Activated T-helper 2 cell treated with anti-CD3 and anti-CD28 coated beads, Interferon-gamma antibody, Interleukin-2, Interleukin-4, amounts not matched to agents 10 μg/mL and 5 μg/mL and 100 μg/mL, durations not matched to agents 14 hours and 24 hours and 36 hours (primary cell): ENCODE data around the gene OR2S2. TPM values are rescaled to one million over a fixed set of nuclear protein-coding genes. Genes with fewer than 3 reads are reported as not detected.
A peak's percentile ranks its signal among the peaks of the same experiment; 100 is the strongest.
"Not testable (repeated sequence)": the region's sequence is repeated elsewhere in the genome, so short reads cannot be mapped to it uniquely, and the experiment has no call there.

Source experiments
- DNase-seq: peaks from one replicate; pipeline ENCODE4 v3.0.0; 2021; ENCODE audit warnings: low spot score
- H3K27ac Mint-ChIP-seq: one replicate; pipeline ENCODE4 v1.8.0; 2021; ENCODE audit warnings: mixed read lengths
- H3K27me3 Mint-ChIP-seq: one replicate; pipeline ENCODE4 v1.8.0; 2021; ENCODE audit warnings: low read depth, mixed read lengths
- H3K36me3 Mint-ChIP-seq: one replicate; pipeline ENCODE4 v1.8.0; 2021; ENCODE audit warnings: low read depth, mixed read lengths
- H3K4me1 Mint-ChIP-seq: one replicate; pipeline ENCODE4 v1.8.0; 2021; ENCODE audit warnings: low read depth, mixed read lengths
- H3K4me3 Mint-ChIP-seq: one replicate; pipeline ENCODE4 v1.8.0; 2021; ENCODE audit warnings: low read depth, mild to moderate bottlenecking, moderate library complexity, mixed read lengths
- H3K9me3 Mint-ChIP-seq: one replicate; pipeline ENCODE4 v1.8.0; 2021; ENCODE audit warnings: mixed read lengths
- intact Hi-C: fragments of 100-400 bp; cut with micrococcal nuclease; formaldehyde crosslinking; loops from one replicate; pipeline ENCODE4 v1.15.1; 2023
- total RNA-seq: library from RNA; stranded (reverse); gene quantifications from 2 replicates; pipeline ENCODE4 v1.2.3, GENCODE V29; 2022

Gene OR2S2
- total RNA-seq, 1 donor from 2014 or later: not detected

GRCh38 chr9:35919212-35920008 lies 38.5 kb downstream of the OR2S2 start:
- no peak for DNase-seq
- H3K9me3 Mint-ChIP-seq: no peaks in the 10 kb centered on the region
- H3K27me3 Mint-ChIP-seq: peaks cover 6% of the 10 kb centered on the region
- H3K4me1 Mint-ChIP-seq: peaks cover 8% of the 10 kb centered on the region
- H3K4me3 Mint-ChIP-seq: no peak overlapping the region
- no peak overlapping the region for H3K27ac Mint-ChIP-seq
- no peaks in the 10 kb centered on the region for H3K36me3 Mint-ChIP-seq
- intact Hi-C loops: no loop called here

- Mint-ChIP-seq H3K27ac (no peak overlapping the region), H3K9me3 (no peaks in the 10 kb centered on the region), H3K4me1 (peaks cover 3% of the 10 kb centered on the region), H3K27me3 (peaks cover 6% of the 10 kb centered on the region), H3K4me3 (no peak overlapping the region), H3K36me3 (no peaks in the 10 kb centered on the region)
- intact Hi-C loops: no loop called here
- DNase-seq: no peak
These were observed 39.2 kb downstream of the OR2S2 start for GRCh38 chr9:35918780-35919179.

GRCh38 chr9:35917261-35917660 lies 40.7 kb downstream of the OR2S2 start:
- Mint-ChIP-seq H3K36me3 (no peaks in the 10 kb centered on the region), H3K4me3 (no peak overlapping the region), H3K27ac (no peak overlapping the region), H3K27me3 (peaks cover 3% of the 10 kb centered on the region), H3K9me3 (no peaks in the 10 kb centered on the region), H3K4me1 (peaks cover 1% of the 10 kb centered on the region)
- no peak for DNase-seq
- intact Hi-C loops: no loop called here

- intact Hi-C loops: no loop called here
- H3K4me3 Mint-ChIP-seq: no peak overlapping the region
- H3K27ac Mint-ChIP-seq: no peak overlapping the region
- no peaks in the 10 kb centered on the region for H3K36me3 Mint-ChIP-seq
- no peaks in the 10 kb centered on the region for H3K9me3 Mint-ChIP-seq
- H3K4me1 Mint-ChIP-seq: peaks cover 11% of the 10 kb centered on the region
- H3K27me3 Mint-ChIP-seq: no peaks in the 10 kb centered on the region
- DNase-seq: no peak
These were observed 42.2 kb downstream of the OR2S2 start for GRCh38 chr9:35915681-35916294.

GRCh38 chr9:35914301-35914807 lies 43.6 kb downstream of the OR2S2 start:
- no peaks in the 10 kb centered on the region for H3K9me3 Mint-ChIP-seq
- H3K36me3 Mint-ChIP-seq: no peaks in the 10 kb centered on the region
- intact Hi-C loops: no loop called here
- H3K4me3 Mint-ChIP-seq: no peak overlapping the region
- H3K27ac Mint-ChIP-seq: no peak overlapping the region
- DNase-seq: no peak
- peaks cover 18% of the 10 kb centered on the region for H3K4me1 Mint-ChIP-seq
- H3K27me3 Mint-ChIP-seq: no peaks in the 10 kb centered on the region

- H3K27me3 Mint-ChIP-seq, H3K36me3 Mint-ChIP-seq, DNase-seq, H3K4me3 Mint-ChIP-seq, intact Hi-C loops, H3K27ac Mint-ChIP-seq, H3K9me3 Mint-ChIP-seq: not testable (repeated sequence)
- peaks cover 27% of the 10 kb centered on the region for H3K4me1 Mint-ChIP-seq
These were observed 44.5 kb downstream of the OR2S2 start for GRCh38 chr9:35913429-35913828.

- Mint-ChIP-seq H3K27ac (no peak overlapping the region), H3K36me3 (no peaks in the 10 kb centered on the region), H3K9me3 (no peaks in the 10 kb centered on the region), H3K4me1 (peaks cover 32% of the 10 kb centered on the region), H3K27me3 (no peaks in the 10 kb centered on the region), H3K4me3 (no peak overlapping the region)
- intact Hi-C loops: no loop called here
- DNase-seq: no peak
These were observed 45.1 kb downstream of the OR2S2 start for GRCh38 chr9:35912791-35913400.

GRCh38 chr9:35911690-35912089 lies 46.3 kb downstream of the OR2S2 start:
- no peaks in the 10 kb centered on the region for H3K27me3 Mint-ChIP-seq
- H3K4me1 Mint-ChIP-seq: peaks cover 37% of the 10 kb centered on the region
- no peak overlapping the region for H3K4me3 Mint-ChIP-seq
- H3K9me3 Mint-ChIP-seq: no peaks in the 10 kb centered on the region
- no peak for DNase-seq
- intact Hi-C loops: loop anchor here (1.0 to 2.0 kb wide), 2 partner anchors 13 to 22 kb away; no protein-coding TSS in a partner anchor
- no peaks in the 10 kb centered on the region for H3K36me3 Mint-ChIP-seq
- H3K27ac Mint-ChIP-seq: no peak overlapping the region

GRCh38 chr9:35910613-35911359 lies 47.2 kb downstream of the OR2S2 start:
- peak; percentile 45 for DNase-seq
- H3K4me1 Mint-ChIP-seq: peaks cover 38% of the 10 kb centered on the region
- intact Hi-C loops: loop anchor here (1.0 to 2.0 kb wide), 2 partner anchors 14 to 23 kb away; no protein-coding TSS in a partner anchor
- H3K9me3 Mint-ChIP-seq: no peaks in the 10 kb centered on the region
- H3K36me3 Mint-ChIP-seq: no peaks in the 10 kb centered on the region
- peak overlapping the region; percentile 88 for H3K27ac Mint-ChIP-seq
- peak overlapping the region; percentile 60 for H3K4me3 Mint-ChIP-seq
- H3K27me3 Mint-ChIP-seq: no peaks in the 10 kb centered on the region

GRCh38 chr9:35909687-35910612 lies 48.0 kb downstream of the OR2S2 start:
- Mint-ChIP-seq H3K27ac (no peak overlapping the region), H3K4me3 (no peak overlapping the region), H3K27me3 (peaks cover 2% of the 10 kb centered on the region), H3K4me1 (peaks cover 38% of the 10 kb centered on the region), H3K36me3 (no peaks in the 10 kb centered on the region), H3K9me3 (no peaks in the 10 kb centered on the region)
- DNase-seq: no peak
- intact Hi-C loops: loop anchor here (2.0 kb wide), 1 partner anchor 15 kb away; no protein-coding TSS in a partner anchor

- Mint-ChIP-seq H3K27me3 (peaks cover 3% of the 10 kb centered on the region), H3K36me3 (no peaks in the 10 kb centered on the region), H3K4me1 (peaks cover 38% of the 10 kb centered on the region), H3K4me3 (no peak within 1 kb of the TSS), H3K27ac (no peak within 1 kb of the TSS), H3K9me3 (no peaks in the 10 kb centered on the region)
- DNase-seq: no peak
- intact Hi-C loops: no loop called here
These were observed 48.7 kb downstream of the OR2S2 start, which contains the start of gene SPAAR for GRCh38 chr9:35909274-35909673. Gene SPAAR, plus strand, starts transcription at chr9:35909490. Its CDS starts 974 bp downstream, at chr9:35910464.
